AG09319 (cell line): ENCODE results near the gene ARHGAP26.

Experiments
- DNase-seq: peaks from one replicate; pipeline ENCODE4 v3.0.0-alpha.2; 2010; ENCODE audit warnings: low read depth; ENCODE audit errors: extremely low read depth
- CTCF ChIP-seq: IDR thresholded peaks from 2 replicates; pipeline ENCODE4 v1.5.1; 2011; ENCODE audit warnings: low read depth, mild to moderate bottlenecking, inconsistent platforms, low read length, moderate library complexity

ARHGAP26 gene

DNA sequence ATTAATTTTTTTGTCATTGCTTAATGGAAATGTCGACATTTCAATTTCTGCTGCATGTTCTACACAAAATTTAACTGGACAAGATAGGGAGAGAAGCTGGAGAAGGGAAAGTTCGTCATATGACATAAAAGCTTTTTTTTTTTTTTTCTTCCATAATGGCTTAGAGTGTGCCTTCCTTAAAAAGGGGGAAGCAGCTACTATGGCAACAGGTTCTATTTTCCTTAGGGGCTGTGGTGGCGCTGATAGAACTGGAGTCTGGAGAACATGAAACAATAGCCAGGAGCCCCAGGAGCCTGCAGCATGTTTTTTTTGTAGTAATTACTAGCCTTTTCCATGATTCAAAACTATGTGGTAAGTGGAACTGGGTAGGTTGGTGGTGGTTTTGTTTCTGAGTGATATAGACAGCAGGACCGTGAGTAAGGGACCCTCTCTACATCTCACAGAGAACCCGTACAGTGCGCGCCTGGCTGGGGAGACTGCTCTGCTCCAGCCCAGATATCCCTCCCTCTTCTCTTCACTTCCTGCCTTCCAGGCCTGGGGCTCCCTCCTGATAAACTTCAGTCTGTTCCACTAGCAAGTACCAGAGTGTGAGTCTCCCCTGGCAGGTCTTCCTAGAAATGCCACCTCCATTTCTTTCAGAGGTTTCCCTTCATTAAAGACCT lies 331.7 kb downstream of the ARHGAP26 start:
- DNase-seq = no peak
- TF ChIP-seq CTCF = no peak

GRCh38 chr5:143102411-143102810 lies 332.2 kb downstream of the ARHGAP26 start:
- DNase-seq = no peak
- no peak for TF ChIP-seq CTCF

GRCh38 chr5:143105216-143105905 lies 335.2 kb downstream of the ARHGAP26 start:
- TF ChIP-seq CTCF = no peak
- no peak for DNase-seq

DNA sequence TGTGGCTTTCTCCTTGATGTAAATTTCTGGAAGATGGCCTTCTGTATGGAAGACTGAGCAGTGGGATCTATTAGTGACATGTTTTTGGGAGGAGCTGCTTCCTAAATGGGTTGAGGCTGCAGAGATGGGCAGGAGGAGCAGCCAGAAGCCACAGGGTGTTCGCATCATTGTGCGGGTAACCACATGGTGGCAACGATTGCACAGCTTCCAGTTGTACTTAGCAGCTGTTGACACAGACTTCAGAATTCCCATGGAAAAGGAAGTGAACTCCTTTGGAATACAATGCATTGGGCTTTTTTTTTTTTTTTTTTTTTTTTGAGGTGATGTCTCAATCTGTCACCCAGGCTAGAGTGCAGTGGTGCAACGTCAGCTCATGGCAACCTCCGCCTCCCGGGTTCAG lies 336.0 kb downstream of the ARHGAP26 start:
- TF ChIP-seq CTCF = peak; percentile 22
- no peak for DNase-seq

GRCh38 chr5:143108498-143109128 lies 338.4 kb downstream of the ARHGAP26 start:
- DNase-seq = no peak

GRCh38 chr5:143110591-143110990 lies 340.4 kb downstream of the ARHGAP26 start:
- DNase-seq = no peak
- no peak for TF ChIP-seq CTCF

More at GRCh38 chr5:143108498-143109128, 338.4 kb downstream of the ARHGAP26 start:
- TF ChIP-seq CTCF = no peak

DNA sequence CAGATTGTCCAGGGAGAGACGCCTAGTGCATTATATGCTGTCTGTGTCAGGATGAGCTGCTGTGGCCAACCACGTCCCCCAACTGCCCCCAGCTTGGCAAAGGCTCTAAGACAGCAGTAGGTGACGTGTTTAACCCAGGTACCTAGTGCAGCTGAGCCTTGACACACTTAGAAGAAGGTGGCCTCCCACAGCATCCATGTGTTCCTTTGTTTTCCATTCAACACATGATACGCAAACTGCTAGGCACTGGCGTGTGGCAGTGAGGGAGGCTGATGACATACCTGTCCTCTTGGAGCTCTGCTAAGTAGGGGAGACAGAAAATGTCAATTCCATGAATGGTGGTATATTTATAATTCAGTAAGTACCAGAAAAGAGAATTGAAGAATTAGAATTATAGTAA lies 341.6 kb downstream of the ARHGAP26 start:
- no peak for TF ChIP-seq CTCF
- no peak for DNase-seq
